Occipital lobe (tissue), 2 donors: ENCODE data around the gene PCBP2. TPM values are rescaled to one million over a fixed set of nuclear protein-coding genes. Genes with fewer than 3 reads are reported as not detected.
A peak's percentile ranks its signal among the peaks of the same experiment; 100 is the strongest.

Experiments used
- DNase-seq: peaks from one replicate; lab custom pipeline; 2025; lab: John Stamatoyannopoulos, UW
- total RNA-seq: library from RNA; depleted of rRNA; stranded (reverse); fragments of >200 nt; gene quantifications from one replicate; pipeline ENCODE4 v1.2.3, GENCODE V29; 2014

PCBP2 gene
- total RNA-seq, 1 donor from 2014 or later: 181 TPM

DNA sequence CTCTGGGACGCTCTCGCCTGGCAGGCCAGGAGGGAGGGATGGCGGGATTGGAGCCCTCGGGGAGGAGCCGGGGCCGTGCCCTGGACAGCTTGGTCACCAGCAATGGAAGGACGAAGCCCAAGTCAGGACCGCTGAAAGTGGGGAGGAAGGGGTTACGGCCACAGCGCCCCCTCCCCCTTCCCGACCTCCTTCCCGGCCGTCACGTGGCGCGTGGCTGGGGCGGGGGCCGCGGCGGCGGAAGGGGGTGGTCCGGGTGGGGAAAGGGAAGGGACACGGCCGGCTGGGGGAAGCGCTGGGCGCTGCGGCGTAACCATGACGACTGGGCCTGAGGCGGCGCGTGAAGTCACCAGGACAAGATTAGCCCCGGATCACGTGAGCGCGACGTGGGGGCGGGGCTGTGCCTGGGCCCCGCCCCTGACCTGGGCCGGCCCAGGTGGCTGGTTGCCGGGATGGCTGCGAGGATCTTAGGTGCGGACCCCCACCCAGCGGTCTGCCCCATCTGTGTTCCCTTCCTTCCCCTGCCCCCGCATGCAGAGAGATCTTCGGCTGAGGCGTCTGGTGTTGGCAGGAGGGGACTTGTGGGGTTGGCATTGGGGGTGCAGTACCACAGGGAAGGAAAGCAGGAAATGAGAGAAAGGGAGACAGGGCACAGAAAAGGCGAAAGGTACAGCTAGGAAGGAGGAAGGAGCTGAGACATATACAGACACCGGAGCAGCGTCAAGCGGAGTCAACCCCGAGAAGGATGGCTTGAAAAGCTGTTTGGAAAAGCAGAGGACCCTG lies 41.1 kb downstream of the PCBP2 start:
- DNase-seq: peak; percentile 94

DNA sequence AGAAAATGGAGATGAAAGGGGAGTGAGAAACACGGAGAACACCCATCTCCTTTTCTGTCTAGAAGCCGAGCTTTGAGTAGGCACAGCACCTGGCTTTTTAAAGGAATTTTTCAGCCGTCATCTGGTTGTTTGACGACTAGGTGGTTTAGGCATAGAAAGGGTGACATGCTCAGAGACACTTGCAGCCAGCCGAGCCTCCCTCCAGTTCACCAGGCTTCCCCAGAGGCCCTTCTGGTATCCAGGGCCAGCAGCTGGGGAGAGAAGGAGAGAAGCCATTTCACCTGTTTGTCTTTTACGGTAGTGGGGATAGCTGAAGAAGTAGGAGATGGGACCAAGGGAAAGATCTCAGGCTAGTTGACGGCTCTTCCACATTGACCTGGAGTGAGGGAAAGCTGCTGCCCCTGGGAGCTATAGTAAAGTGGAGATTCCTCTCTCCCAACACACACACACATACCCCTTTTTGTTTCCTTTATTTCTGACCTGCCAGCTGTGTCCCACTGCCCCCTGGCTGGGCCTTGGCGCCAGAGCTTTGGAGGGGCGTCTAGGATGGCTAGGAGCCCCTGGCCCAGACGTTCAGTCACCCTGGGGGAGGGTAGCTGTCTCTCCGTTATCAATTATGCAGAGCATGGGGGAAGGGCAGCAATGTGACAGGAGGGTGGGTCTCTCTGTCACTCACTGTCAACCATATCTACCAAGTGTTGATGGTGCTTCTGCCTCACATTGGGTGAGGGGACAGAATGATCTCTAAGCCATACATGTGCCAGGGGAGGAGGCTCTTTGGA lies 41.9 kb downstream of the PCBP2 start:
- no peak for DNase-seq

DNA sequence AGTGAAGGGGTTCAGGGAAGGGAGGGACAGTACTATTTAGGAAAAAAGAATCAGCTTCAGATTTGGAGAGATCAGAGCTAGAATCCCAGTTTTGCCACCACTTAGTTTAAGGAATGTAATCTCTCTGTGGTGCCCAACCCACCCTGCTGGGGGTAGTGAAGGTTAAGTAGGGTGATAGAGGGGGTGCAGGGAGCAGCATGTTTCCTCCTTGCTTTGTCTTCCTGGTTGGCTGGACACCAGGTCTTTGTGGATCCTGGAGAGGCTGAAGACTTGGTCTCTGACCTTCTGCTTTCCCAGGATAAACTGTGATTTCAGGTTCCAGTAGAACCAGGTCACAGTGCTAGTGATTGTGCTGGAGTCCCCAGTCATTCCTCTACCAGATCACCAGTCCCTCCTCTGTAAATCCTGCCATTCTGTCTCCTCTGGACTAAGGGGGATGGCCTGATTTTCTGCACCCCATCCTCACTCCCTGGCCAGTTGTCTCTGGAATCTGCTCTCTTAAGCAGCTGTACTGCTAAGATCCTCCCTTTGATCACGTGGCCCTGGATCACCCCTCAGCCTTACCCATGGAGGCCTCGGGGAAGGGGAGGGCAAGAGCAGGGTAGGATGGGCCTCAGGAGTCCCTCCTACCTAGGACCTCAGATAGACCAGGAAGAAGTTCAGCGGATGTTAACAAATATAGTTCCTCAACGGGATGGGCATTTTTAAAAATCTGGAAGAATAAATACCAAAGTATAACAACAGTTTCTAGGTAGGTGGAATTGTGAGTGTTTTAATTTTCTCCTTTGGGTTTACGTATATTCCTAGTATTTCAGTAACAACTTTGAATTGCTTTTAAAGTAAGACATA lies 44.2 kb downstream of the PCBP2 start:
- no peak for DNase-seq

DNA sequence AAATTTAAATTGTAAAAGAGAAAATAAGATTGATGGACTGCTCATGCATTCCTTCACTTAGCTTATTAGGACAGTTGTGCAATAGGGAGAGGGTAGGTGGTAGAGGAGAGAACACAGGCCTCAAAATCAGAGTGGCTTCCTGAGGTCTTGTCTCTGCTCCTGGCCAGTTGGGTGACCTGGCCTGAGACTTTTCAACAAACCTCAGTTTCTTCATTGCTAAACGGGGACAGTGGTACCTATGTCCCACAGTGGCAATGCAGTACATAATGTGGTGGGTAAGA lies 44.8 kb downstream of the PCBP2 start:
- no peak for DNase-seq

DNA sequence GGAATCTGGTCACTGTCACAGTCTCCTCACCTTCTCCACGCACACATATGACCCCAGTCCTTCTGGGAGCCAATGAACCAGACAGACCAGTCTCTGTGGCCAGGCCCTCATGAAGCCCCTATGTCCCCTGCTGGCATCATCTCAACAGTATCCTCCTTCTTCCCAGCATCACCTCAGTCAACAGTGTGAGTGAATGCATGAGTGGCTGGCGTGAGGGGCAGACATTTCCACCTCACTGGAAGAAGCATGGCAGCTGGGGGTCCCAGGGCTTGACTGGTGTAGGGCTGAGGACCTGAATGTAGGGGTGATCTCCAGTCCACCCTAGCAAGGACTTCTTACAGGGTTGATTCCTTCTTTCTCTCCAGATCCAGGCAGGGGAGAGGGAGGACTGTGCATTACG lies 45.6 kb downstream of the PCBP2 start:
- DNase-seq: no peak

DNA sequence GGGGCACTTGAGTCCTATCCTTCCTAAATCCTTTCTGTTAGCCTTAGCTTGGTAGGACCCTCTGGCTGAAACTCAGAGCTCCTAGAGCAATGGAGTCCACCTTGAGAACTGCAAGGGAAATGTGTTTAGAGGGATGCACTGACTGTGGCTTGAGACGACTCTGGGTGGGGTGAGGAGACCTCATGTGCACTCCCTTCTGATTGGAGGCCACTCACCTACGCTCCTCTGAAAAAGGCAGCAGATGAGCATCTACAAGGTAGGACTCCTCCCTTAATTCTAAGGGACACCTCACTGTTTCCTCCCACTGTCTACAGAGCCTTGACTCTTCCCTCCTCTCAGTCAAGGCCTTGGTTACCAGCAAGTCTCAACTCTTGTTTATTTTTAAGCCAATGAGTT lies 46.3 kb downstream of the PCBP2 start:
- DNase-seq: no peak

DNA sequence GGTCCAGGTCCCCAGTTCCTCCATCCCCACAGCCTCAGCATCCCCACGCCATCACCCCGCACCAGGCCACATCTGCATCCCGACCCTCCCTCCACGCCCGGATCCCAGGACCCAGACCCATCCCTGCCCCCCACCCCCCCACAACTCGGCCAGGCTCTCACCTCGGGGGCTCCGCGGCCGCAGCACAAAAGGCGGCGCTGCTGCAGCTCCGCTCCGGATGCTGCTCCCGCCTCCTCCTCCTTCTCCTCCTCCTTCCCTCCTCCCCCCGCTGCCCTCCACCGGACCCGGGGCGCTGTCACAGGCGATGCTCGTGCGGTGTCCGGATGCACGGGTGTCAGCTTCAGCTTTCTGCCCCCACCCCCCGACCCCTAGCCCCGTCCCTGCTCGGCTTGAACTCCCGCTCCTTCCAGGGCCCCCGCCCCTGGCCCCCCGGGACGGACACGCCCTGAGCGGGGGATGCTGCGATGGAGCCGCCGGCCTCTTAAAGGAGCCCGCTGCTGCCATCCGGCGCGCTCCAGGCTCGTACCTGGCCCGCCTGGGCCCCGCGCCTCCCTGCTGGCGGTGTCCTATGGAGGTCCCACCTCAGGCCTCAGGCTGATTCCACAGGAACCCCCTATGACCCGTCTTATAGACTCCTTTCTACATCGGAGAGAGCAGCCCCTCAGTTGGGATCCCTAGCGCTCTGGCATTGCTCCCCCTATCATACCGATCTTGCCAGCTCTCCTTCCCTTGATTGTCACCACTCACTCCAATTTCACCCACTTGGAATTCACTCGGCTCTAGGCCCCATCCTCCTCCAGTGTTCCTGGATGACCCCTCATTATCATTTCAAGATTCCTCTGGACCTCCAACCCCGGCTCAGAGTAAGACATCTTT lies 47.6 kb downstream of the PCBP2 start, which contains the start of gene MAP3K12:
MAP3K12 (minus strand) TSS at position 193 of the 876 bp plus-strand sequence. CDS start 12,067 bp downstream, outside the sequence.
- peak; percentile 63 for DNase-seq

DNA sequence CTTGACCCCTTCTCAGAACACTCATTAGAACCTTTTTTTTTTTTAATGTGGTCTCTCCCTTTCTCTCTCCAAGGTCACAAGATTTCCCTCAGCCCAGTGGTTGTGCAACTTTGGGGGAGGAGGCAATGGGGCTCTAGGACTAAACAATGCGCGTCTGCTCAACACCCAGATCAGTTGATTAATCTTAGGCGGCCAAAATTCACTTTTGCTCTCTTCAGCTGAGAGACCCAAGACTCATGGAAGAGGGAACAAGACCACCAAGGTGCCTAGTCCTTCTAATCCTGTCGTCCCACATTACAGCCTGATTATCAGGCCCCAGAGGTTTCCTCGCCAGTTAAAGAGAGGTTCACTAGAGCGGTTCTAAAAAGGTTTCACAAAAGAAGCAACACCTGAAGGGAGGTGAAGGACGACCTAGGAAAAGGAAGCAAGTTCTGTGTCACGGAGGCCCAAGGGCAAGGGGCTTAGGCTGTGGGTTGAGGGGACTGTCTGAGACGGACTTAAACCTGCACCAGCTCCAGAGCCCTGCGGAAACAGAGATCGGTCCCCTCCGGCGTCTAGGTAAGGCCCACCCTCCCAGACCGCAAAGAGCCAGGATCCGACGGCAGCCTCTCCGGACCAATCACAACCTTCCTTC lies 48.4 kb downstream of the PCBP2 start:
- DNase-seq: no peak

DNA sequence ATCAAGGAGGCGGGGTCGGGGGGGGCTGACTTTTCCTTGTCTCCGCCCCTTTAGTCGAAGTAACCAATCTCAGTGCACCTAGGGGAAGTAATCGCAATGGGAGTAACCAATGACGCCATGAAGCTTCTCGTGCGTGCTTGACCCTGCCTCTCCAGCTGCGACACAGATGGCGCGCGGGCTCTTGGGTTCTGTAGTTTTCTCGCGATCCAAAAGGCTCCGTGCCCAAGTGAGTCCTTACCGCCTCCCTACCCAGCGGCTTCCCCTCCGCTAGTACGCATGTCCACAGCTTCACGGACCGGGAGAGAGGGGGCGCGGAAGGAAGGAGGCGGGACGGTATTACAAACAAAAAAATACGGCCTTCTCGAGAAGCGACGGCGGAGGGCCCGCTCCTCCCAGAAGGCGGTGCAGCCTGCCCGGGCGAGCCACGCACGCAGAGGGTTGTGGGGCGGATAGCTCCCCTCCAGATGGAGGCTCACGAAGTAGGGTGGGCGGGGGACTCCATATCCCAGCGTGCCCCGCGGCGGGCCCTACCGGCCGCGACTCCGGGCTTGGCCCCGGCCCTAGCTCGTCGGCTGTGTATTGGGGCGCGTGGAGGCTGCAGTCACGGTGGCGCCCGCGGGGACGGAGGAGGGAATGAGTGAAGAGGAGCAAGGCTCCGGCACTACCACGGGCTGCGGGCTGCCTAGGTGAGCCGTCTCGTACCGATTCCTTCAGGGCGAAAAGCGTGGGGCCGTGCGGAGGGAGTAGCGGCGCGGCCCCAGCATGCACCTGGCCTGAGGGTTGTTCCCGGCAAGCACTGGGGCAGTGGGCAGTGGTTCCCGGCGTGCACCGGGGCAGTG lies 49.1 kb downstream of the PCBP2 start, which contains the start of gene TARBP2:
TARBP2 (plus strand) TSS at position 508 of the 839 bp plus-strand sequence; CDS start at position 634, 126 bp downstream.
- DNase-seq: peak; percentile 98

DNA sequence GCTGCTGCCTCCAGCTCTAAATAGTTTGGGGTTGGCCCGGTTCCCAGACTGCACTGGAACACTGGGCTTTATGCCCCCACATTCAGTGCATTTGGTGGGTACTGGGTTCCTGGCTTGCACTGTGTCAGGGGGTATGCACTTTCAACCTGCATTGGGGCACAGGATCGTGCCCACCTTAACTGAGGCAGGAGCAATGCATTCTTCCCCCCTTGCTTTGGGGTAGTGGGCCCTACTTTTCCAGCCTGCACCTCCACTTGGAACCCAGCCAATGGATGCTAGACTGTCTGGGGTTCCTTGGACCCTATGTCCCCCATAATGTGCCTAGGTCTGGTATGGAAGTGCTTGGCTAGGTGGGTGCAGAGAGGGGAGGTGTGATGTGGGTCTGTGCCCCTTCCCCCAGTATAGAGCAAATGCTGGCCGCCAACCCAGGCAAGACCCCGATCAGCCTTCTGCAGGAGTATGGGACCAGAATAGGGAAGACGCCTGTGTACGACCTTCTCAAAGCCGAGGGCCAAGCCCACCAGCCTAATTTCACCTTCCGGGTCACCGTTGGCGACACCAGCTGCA lies 49.8 kb downstream of the PCBP2 start:
- no peak for DNase-seq

DNA sequence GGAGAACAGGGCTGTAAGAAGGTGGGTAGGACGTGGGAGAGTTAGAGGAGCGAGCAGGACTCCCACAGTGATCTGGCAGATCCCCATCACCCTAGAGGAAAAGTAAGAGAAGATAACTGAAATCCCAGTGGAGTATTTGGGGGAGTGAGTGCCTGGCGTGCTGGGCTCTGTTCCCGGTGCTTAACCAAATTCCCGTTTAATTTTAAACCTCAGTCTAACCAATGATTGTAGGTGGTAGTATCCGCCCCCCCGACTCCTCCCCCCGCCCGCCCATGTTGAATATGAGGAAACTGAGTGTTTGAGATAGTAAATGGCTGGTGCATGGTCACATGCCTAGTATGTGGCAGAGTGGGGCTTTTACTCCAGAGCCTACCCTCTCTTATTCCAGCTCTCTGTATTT lies 50.4 kb downstream of the PCBP2 start:
- no peak for DNase-seq

DNA sequence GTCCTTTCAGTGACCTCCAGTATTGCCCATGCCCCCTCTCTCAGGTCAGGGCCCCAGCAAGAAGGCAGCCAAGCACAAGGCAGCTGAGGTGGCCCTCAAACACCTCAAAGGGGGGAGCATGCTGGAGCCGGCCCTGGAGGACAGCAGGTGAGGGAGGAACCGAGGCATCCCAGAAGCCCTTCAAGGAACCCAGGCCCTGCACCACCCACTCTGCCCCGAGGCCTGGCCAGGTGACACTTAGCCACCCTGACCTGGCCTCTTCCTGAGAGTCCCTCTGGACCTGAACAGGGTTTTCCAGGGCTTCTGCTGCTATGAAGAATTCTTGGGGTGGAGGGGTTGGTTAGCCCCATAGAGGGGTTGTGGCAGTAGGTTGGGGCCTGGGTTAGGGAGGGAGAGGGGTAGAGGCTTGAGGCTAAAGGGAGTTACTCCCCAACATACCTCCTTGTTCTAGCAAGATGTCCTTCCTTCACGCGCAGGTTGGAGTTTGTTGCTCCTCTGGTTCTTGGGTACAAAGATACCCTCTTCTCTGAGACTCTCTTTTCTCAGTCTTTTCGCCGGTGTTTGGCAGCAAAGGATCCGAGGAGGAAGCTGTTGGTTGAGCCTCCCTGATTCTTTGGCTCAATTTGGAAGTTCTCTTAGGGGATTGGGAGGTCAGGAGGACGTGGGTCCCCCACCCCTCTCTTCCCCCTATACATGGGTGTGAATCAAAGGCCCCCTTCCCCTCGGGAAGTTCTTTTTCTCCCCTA lies 51.3 kb downstream of the PCBP2 start:
- DNase-seq: no peak

DNA sequence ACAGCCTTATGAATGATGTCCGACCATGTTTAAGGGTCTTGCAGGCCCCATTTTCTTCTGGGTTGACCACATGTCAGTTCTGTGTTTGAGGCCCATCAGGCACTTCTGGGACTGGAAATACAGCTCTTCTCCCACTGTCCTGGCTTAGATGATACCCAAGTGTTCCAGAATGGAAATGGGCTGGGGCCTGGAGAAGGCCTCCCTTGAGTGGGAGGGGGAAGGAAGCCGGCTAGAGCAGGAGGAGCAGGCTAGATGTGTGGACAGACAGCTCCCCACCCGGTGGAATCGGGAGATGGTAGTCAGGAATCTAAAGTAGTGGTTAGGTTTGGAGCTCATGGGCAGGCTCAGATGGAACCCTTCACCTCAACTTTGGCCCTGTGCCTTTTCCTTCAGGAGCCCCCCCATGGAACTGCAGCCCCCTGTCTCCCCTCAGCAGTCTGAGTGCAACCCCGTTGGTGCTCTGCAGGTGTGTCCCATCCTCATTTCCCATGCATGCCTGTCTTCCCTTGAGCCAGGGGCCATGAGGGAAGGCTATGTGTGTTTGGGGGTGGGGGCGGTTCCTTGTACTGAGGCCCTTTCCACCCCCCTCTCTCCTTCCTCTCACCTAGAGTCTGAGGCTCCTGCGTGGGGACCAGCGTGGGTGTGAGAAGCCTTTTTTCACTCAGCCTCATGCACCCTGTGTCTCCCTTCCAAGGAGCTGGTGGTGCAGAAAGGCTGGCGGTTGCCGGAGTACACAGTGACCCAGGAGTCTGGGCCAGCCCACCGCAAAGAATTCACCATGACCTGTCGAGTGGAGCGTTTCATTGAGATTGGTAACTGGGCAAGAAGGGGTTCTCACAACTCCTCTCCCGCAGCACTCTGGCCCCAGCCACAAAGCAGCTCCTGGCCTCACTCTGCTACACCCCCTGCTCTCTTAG lies 52.4 kb downstream of the PCBP2 start:
- DNase-seq: no peak

DNA sequence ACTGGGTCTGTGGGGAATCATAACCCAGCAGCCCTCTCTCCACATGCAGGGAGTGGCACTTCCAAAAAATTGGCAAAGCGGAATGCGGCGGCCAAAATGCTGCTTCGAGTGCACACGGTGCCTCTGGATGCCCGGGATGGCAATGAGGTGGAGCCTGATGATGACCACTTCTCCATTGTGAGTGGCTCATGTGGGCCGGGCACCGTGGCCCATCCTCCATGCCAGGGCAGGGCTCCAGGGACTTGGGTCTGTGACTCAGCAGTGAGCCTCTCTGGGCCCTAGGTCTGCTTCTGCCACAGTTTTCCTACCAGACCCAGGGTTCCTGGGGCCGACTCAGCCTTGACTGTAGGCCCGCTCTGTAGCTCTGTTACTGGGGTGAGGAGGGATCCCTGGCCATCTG lies 53.2 kb downstream of the PCBP2 start:
- peak; percentile 46 for DNase-seq

DNA sequence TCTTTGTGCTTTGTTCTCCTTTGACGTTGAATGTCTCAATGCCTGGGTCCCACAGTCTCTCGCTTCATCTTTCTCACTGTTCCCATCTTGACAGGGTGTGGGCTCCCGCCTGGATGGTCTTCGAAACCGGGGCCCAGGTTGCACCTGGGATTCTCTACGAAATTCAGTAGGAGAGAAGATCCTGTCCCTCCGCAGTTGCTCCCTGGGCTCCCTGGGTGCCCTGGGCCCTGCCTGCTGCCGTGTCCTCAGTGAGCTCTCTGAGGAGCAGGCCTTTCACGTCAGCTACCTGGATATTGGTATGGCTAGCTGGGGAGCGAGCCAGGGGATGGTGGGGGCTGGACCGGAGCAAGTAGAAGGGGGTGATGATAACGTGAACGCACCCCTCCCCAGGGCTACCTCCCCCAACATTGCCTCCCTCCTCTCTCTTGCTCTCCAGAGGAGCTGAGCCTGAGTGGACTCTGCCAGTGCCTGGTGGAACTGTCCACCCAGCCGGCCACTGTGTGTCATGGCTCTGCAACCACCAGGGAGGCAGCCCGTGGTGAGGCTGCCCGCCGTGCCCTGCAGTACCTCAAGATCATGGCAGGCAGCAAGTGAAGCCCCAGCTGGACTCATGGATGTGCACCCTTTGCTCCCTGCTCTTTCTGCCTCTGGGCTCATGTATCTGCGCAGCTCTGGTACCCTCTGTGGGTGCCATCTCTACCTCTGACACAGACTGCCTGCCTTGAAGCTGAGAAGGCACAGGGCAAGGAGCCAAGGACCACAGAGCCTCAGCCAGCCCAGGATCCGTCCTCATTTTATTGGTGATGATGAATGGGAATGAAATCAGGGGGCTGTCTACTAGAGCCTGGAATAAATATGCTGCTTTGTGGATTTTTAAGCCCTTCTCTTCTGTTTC lies 53.9 kb downstream of the PCBP2 start:
- DNase-seq: no peak

DNA sequence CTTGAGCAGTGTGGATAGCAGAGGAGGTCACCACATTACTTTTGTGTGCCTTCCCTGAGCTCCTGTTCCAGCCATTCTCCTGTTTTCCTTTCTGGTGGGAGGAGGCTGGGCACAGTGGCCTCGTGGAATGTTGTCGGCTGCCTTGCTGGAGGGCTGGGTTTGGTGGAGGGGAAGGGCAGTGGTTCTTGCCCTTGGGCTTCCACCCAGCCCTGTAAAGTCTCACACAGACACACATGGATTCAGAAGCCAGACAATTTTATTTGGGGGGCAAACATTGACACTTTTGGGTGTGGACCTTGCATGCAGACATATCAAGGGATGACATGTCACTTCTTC lies 54.5 kb downstream of the PCBP2 start:
- DNase-seq: no peak
